GM19099 (cell line): ENCODE measurements around the gene CDH4.

Source experiments
- POLR2A ChIP-seq: IDR thresholded peaks from 3 replicates; pipeline ENCODE4 v1.6.1; 2011; ENCODE audit warnings: low read depth; ENCODE audit not compliant: insufficient read length; ENCODE audit errors: extremely low read depth

The CDH4 gene

DNA sequence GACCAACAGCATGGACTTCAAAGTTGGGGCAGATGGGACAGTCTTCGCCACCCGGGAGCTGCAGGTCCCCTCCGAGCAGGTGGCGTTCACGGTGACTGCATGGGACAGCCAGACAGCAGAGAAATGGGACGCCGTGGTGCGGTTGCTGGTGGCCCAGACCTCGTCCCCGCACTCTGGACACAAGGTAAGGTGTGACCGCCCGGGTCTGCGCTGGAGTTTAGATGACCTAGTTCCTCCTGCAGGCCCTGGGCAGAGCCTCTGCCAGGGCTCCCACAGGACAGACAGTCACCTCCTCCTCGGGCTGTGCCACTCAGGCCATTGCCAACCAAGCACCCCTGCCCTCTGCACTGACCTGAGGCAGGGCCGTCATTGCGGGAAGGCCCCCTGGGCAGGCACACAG is 491.5 kb downstream of the CDH4 start:
- TF ChIP-seq POLR2A: no peak

DNA sequence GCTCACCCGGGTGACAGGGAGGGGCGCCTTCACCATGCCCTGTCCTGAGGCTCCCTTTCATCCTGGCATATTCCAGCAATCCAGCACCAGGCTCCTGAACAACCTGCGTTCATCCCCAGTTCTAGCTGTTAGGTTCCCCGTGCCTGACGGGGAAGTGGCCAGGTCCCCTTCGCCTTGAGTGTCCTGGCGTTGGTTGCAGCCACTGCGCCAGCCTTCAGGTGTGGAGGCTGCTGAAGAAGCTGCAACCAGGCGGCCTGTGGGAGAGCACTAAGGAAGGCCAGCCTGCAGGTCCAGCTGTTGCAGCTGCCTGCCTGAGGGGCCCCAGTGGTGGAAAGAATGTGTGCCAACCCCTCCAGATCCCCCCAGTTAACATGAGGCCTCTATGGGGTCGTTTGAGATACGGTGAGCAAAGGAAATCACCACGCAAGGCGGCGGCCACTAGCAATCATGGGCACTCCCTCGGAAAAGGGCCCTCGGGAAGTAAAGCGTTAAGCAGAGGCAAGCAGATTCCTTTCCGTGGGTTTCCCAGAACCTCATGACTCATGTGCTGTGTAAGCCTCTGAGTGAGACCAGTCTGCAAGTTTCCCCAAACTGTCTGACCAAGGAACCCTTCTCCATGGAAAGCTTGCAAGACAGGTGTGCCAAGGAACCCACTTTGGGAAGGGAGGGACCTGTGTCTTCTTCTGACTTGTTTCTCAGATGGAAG is 492.8 kb downstream of the CDH4 start:
- no peak for TF ChIP-seq POLR2A

DNA sequence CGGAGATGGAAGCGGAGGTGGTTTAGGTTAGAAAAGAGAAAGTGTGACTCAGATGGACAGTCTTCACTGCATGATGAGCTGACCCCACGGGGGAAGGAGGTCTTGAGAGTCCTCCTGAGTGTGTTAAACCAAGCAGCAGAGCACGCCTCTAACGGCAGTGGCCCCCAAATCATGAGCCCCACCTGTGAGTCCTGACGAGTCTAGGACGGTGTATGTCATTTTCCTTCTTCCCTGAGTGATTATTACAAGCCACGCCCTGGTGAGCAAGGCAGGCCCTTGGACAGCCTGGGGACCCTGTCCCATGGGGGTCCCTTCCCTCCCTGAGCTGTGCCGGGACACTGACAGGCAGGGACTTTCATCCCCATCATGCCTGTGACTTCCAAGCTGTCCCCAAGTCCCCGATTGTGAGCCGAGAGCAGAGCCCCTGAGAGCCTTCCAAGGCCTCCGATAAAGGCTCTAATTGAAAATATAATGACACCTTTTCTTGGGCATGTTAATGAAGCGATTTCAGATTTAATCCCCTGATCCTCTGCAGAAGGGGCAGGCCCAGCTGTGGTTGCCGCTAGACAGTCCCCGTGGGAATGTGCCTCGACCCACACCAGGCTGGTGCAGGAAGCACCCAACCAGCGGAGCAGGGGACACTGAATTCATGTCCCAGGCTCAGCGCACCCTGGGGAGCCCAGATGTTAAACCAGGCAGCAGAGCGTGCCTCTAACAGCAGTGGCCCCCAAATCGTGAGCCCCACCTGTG is 493.5 kb downstream of the CDH4 start:
- no peak for TF ChIP-seq POLR2A

DNA sequence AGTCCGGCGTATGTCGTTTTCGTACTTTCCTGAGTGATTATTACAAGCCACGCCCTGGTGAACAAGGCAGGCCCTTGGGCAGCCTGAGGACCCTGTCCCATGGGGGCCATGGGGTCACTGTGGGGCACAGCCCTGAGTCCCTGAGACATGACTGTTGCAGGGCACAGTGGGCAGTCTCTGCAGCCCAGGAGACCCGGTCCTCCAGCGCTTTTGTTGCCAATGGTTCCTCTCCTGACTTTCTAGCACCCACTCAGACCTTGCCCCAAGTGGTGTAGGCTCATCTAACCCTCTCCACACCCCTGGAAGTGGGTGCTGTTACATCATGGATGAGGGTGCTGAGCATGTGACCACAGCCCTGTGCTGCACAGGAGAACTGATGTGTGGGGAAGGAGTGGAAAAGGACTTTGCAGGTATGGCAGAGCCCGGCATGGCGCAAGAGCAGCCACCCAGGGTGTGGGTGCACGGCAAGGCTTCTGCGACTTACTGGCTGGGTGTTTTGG is 494.1 kb downstream of the CDH4 start:
- TF ChIP-seq POLR2A: no peak

DNA sequence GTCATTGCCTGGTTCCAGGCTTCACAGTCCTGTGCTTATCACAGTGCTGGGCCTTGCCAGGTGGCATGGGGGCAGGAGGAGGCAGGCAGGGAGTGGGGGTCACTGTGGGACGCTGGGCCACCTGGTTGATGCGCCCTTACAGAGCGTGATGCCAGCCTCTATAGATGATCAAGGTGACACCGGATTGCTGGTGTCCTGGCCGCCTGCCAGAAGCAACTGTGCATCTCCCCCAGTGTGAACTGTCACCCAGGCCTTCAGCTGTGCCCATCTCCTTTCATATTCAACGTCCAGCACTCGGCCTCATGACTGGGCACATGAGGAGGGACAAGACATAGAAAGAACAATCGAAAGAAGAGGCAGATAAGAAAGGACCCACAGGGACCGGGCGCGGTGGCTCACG is 494.7 kb downstream of the CDH4 start:
- TF ChIP-seq POLR2A: no peak

DNA sequence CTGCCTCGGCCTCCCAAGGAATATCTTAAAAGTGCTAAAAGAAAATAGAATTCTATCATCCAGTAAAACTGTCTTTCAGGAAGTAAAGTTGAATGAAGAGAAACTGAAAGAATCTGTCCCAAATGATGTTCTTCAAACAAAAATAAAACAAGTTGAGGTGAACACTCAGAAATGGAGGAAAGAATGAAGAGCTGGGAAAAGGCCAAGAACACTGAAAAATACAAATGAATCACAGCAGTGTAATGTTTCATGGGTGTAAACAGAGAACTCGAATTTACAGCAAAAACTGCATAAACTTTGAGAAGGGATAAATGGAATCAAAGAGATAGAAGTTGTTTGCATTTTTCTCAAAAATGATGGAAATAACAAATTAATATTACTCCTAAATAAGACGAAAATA is 496.3 kb downstream of the CDH4 start:
- no peak for TF ChIP-seq POLR2A

DNA sequence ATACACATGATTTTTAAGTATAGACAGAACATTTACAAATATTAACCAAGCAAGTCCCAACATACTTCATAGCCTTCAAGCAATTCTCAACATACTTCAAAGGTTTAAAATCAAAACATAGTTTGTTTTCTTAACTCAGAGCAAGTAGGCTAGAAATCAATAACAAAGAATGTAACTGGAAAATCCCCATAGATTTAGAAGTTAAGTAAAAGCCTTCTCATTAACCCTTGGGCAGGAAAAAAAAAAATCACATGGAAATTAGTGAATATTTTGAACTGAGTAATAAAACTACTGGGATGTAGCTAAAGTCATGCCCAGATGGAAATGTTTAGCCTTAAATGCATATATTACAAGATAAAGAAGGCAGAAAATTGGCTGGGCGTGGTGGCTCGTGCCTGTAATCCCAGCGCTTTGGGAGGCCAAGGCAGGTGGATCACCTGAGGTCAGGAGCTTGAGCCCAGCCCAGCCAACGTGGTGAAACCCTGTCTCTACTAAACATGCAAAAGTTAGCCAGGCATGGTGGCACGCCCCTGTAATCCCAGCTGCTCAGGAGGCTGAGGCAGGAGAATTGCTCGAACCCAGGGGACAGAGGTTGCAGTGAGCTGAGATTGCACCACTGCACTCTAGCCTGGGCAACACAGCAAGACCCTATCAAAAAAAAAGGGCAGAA is 497.5 kb downstream of the CDH4 start:
- TF ChIP-seq POLR2A: no peak

DNA sequence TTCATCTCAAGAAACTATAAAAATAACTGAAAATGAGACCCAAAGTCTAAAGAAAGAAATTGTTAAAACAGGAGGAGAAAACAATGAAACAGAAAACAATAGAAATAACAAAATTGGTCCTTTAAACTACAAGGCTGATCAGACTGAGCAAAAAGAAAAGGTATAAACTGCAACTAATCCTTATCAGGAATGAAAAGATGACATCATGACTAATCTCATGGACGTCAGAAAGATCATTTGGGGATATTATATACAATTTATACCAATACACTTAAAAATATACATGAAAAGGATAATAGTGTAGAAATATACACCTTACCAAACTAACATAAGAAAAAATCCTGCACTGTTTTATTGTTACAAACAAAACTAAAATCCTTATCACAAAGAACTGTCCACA is 498.0 kb downstream of the CDH4 start:
- no peak for TF ChIP-seq POLR2A

DNA sequence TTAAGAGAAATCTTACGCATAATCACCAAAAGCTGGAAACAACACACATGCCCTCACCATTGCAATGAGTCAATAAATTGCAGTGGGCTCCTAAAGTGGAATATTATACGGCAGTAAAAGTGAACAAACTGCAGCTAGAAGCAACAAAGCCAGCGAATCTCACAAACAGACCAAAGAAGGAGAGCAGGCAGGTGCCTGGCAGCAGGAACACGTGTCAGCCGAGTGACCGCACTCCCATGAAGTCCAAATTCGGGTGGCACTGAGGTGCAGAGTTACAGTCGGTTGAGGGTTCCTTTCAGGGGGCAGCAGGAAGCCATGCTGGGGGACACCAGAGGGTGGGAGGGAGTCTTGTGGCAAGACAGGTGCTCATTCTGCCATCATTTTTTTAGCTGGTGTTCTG is 500.5 kb downstream of the CDH4 start:
- TF ChIP-seq POLR2A: no peak

DNA sequence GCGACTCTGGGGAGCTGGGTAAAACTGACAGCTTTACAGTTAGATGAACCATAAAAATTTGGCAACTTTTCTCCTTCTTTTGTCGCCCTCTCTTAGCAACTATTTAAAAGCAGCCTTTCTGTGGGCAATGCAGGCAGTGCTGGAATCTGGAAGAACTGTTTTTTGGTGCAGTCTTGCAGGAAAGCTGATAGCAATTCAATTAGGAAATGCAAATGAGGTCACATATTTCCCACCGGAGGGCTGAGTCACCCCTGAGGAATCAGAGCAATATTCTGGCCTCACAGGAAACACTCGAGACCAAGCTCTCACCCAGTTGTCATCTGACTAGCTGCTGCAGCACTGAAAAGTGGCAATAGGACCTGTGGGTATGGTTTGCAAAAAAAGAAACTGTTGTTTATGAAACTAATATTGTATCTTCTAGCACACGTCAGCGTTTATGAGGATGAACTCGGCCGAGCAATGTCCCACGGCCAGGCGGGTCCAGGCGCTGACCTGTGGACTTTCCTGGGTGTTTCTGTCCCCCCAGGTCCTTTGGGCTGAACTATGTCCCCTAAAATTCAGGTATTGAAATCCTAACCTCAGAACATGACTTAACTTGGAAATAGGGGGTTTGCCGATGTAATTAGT is 501.4 kb downstream of the CDH4 start:
- TF ChIP-seq POLR2A: no peak

DNA sequence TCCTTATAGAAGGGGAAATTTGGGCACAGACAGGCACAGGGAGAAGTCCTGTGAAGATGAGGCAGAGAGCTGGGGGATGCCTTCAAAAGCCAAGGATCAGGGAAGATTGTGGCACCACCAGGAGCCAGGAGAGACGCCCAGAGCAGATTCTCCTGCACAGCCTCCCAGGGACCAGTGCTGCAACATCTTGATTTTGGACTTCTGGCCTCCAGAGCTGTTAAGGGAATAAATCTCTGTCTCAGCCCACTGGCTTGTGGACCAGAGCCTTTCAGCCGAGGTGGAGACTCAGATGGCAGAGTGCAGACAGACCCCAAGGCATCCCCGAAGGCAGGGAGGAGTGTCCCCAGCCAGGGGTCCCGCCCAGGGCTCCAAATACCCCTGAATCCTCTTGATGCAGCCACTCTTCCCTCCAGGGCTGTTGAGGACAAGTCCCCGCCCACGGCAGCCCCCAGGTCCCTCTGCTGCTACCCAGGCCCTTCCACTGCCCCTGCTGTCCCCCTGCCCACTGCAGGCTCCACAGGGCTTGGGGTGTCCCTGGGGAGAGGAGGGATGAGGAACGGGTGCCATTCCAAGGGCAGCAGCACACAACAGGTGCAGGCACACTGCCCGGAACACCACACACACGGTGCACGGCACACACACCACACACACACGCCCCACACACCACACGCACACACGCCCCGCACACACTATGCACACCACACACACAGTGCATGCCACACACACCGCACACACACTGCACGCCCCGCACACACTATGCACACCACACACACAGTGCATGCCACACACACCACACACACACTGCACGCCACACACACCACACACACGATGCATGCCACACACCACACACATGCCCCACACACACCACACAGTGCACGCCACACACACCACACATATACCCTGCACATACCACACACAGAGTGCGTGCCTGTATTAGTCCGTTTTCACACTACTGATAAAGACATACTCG is 502.2 kb downstream of the CDH4 start:
- no peak for TF ChIP-seq POLR2A

DNA sequence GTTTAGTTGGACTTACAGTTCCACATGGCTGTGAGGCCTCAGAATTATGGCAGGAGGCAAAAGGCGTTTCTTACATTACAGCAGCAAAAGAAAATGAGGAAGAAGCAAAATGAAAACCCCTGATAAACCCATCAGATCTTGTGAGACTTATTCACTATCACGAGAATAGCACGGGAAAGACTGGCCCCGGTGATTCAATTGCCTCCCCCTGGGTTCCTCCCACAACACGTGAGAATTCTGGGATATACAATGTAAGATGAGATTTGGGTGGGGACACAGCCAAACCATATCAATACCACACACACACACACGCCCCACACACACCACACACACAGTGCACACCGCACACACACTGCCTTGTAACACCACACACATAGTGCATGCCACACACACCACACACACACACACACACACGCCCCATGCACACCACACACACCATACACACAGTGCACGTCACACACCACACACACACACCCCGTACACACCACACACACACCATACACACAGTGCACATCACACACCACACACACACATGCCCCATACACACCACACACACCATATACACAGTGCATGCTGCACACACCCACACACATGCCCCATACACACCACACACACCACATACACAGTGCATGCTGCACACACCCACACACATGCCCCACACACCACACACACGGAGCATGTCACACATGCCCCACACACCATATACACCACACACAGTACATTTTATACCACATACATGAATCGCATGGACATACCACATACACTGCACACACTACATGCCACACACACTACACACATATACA is 503.1 kb downstream of the CDH4 start:
- TF ChIP-seq POLR2A: no peak
